Mononuclear cell (primary cell): Measurements from ENCODE around the gene TRMT5. TPM values are rescaled to one million over a fixed set of nuclear protein-coding genes. Genes with fewer than 3 reads are reported as not detected.

Experiments
- H3K27me3 ChIP-seq: 2 replicates; pipeline ENCODE4 v1.6.0; 2011; ENCODE audit warnings: low read length, control low read depth; ENCODE audit not compliant: insufficient read depth
- H3K4me1 ChIP-seq: 2 replicates; pipeline ENCODE4 v1.5.1; 2011; ENCODE audit warnings: mild to moderate bottlenecking, low read length, control low read depth; ENCODE audit not compliant: insufficient read depth
- H3K4me3 ChIP-seq: 2 replicates; pipeline ENCODE4 v1.5.1; 2011; ENCODE audit warnings: mild to moderate bottlenecking, low read length, moderate library complexity
- H3K9me3 ChIP-seq: 2 replicates; pipeline ENCODE4 v1.5.1; 2011; ENCODE audit warnings: low read depth, mild to moderate bottlenecking, control low read depth, low read length
- total RNA-seq: library from RNA; depleted of rRNA; stranded (reverse); fragments of >200 nt; gene quantifications from one replicate; pipeline ENCODE4 v1.2.3, GENCODE V29; 2012

Gene TRMT5
- total RNA-seq, 1 donor = 2.9 TPM

- no peaks in the 10 kb centered on the region for H3K9me3 ChIP-seq
- no peaks in the 10 kb centered on the region for H3K27me3 ChIP-seq
- no peak overlapping the region for H3K4me3 ChIP-seq
- no peaks in the 10 kb centered on the region for H3K4me1 ChIP-seq
Observed at GRCh38 chr14:60973070-60973469, 7.8 kb downstream of the TRMT5 start.

GRCh38 chr14:60972295-60972694 lies 8.6 kb downstream of the TRMT5 start:
- H3K4me3 ChIP-seq = no peak overlapping the region
- no peaks in the 10 kb centered on the region for H3K27me3 ChIP-seq
- no peaks in the 10 kb centered on the region for H3K4me1 ChIP-seq
- no peaks in the 10 kb centered on the region for H3K9me3 ChIP-seq

GRCh38 chr14:60971271-60971670 lies 9.6 kb downstream of the TRMT5 start:
- Histone ChIP-seq H3K27me3 (no peaks in the 10 kb centered on the region), H3K4me3 (no peak overlapping the region), H3K4me1 (no peaks in the 10 kb centered on the region), H3K9me3 (no peaks in the 10 kb centered on the region)

GRCh38 chr14:60970146-60970545 lies 10.7 kb downstream of the TRMT5 start:
- Histone ChIP-seq H3K4me1 (no peaks in the 10 kb centered on the region), H3K27me3 (no peaks in the 10 kb centered on the region), H3K4me3 (no peak overlapping the region)

GRCh38 chr14:60968671-60969070 lies 12.2 kb downstream of the TRMT5 start:
- H3K9me3 ChIP-seq = no peaks in the 10 kb centered on the region
- H3K27me3 ChIP-seq = no peaks in the 10 kb centered on the region
- no peak overlapping the region for H3K4me3 ChIP-seq
- no peaks in the 10 kb centered on the region for H3K4me1 ChIP-seq

More at GRCh38 chr14:60970146-60970545, 10.7 kb downstream of the TRMT5 start:
- no peaks in the 10 kb centered on the region for H3K9me3 ChIP-seq

GRCh38 chr14:60968099-60968498 lies 12.8 kb downstream of the TRMT5 start:
- H3K27me3 ChIP-seq = no peaks in the 10 kb centered on the region
- no peak overlapping the region for H3K4me3 ChIP-seq
- H3K9me3 ChIP-seq = no peaks in the 10 kb centered on the region

GRCh38 chr14:60965402-60965801 lies 15.5 kb downstream of the TRMT5 start:
- Histone ChIP-seq H3K4me1 (no peaks in the 10 kb centered on the region), H3K4me3 (no peak overlapping the region), H3K27me3 (no peaks in the 10 kb centered on the region), H3K9me3 (no peaks in the 10 kb centered on the region)

More at GRCh38 chr14:60968099-60968498, 12.8 kb downstream of the TRMT5 start:
- H3K4me1 ChIP-seq = no peaks in the 10 kb centered on the region

GRCh38 chr14:60964904-60965303 lies 16.0 kb downstream of the TRMT5 start:
- H3K4me3 ChIP-seq = no peak overlapping the region
- no peaks in the 10 kb centered on the region for H3K4me1 ChIP-seq
- H3K27me3 ChIP-seq = no peaks in the 10 kb centered on the region
- H3K9me3 ChIP-seq = peaks cover under 1% of the 10 kb centered on the region

GRCh38 chr14:60963761-60964160 lies 17.1 kb downstream of the TRMT5 start:
- H3K4me3 ChIP-seq = no peak overlapping the region
- H3K9me3 ChIP-seq = peaks cover 11% of the 10 kb centered on the region
- H3K27me3 ChIP-seq = no peaks in the 10 kb centered on the region

GRCh38 chr14:60958146-60958545 lies 22.7 kb downstream of the TRMT5 start:
- H3K9me3 ChIP-seq = peaks cover 50% of the 10 kb centered on the region
- no peaks in the 10 kb centered on the region for H3K4me1 ChIP-seq
- no peak overlapping the region for H3K4me3 ChIP-seq
- no peaks in the 10 kb centered on the region for H3K27me3 ChIP-seq

More at GRCh38 chr14:60963761-60964160, 17.1 kb downstream of the TRMT5 start:
- H3K4me1 ChIP-seq = no peaks in the 10 kb centered on the region

GRCh38 chr14:60956632-60957031 lies 24.2 kb downstream of the TRMT5 start:
- Histone ChIP-seq H3K4me3 (no peak overlapping the region), H3K4me1 (no peaks in the 10 kb centered on the region), H3K9me3 (peaks cover 50% of the 10 kb centered on the region), H3K27me3 (no peaks in the 10 kb centered on the region)

- Histone ChIP-seq H3K9me3 (peaks cover 50% of the 10 kb centered on the region), H3K4me1 (no peaks in the 10 kb centered on the region), H3K27me3 (no peaks in the 10 kb centered on the region), H3K4me3 (no peak overlapping the region)
Observed at GRCh38 chr14:60956202-60956601, 24.7 kb downstream of the TRMT5 start.

GRCh38 chr14:60951776-60952435 lies 29.0 kb downstream of the TRMT5 start:
- no peaks in the 10 kb centered on the region for H3K4me1 ChIP-seq
- no peaks in the 10 kb centered on the region for H3K27me3 ChIP-seq
- no peak overlapping the region for H3K4me3 ChIP-seq
- H3K9me3 ChIP-seq = peaks cover 24% of the 10 kb centered on the region

- H3K9me3 ChIP-seq = no peaks in the 10 kb centered on the region
- H3K4me3 ChIP-seq = no peak overlapping the region
- no peaks in the 10 kb centered on the region for H3K27me3 ChIP-seq
- H3K4me1 ChIP-seq = no peaks in the 10 kb centered on the region
Observed at GRCh38 chr14:60946773-60947172, 34.1 kb downstream of the TRMT5 start.

GRCh38 chr14:60945984-60946383 lies 34.9 kb downstream of the TRMT5 start:
- no peaks in the 10 kb centered on the region for H3K9me3 ChIP-seq

GRCh38 chr14:60944204-60944603 lies 36.7 kb downstream of the TRMT5 start:
- Histone ChIP-seq H3K9me3 (no peaks in the 10 kb centered on the region), H3K27me3 (no peaks in the 10 kb centered on the region), H3K4me1 (no peaks in the 10 kb centered on the region), H3K4me3 (no peak overlapping the region)

More at GRCh38 chr14:60945984-60946383, 34.9 kb downstream of the TRMT5 start:
- Histone ChIP-seq H3K27me3 (no peaks in the 10 kb centered on the region), H3K4me1 (no peaks in the 10 kb centered on the region), H3K4me3 (no peak overlapping the region)
